GM19035 (cell line): ENCODE data around the gene ROR2.
"Not testable (repeated sequence)": the region's sequence is repeated elsewhere in the genome, so short reads cannot be mapped to it uniquely, and the experiment has no call there.

Experiments
- ATAC-seq: cut with Tn5 transposase; IDR thresholded peaks from one replicate; pipeline ENCODE4 v1.9.1; 2021; ENCODE audit not compliant: unreplicated experiment

The ROR2 gene

DNA sequence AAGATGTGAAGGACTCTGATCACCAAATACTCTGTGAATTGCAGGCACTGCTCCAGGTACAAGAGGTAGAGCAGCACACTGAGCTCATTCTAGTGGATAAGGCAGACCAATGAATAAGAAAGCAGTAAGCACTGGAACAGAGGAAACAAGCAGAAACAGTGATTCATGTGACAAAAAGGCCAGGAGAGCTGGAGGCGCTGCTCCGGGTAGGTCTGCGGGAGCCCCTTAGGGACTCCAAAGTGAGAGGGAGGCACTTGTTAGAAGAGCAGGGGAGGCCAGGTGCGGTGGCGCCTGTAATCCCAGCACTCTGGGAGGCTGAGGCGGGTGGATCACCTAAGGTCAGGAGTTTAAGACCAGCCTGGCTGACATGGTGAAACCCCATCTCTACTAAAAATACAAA is 294.8 kb downstream of the ROR2 start:
- no peak for ATAC-seq

DNA sequence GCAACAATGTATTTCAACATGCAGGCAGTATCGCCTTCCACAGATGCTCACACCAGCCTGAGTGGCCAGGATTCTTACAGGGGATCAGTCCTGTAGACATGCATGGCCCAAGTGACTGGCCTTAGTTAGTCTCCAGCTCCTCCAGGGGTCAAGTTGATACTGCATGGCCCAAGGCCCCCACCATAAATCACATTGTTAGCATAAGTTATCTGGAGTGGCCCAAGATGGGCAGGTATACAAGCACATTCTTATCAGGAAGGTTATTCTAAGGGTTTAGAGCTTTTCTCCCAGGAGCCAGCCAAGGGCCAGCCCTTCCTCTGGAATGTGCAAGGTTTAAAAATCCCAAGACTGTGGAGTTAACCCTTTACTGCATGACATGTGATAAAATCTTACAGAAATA is 295.5 kb downstream of the ROR2 start:
- ATAC-seq = no peak

DNA sequence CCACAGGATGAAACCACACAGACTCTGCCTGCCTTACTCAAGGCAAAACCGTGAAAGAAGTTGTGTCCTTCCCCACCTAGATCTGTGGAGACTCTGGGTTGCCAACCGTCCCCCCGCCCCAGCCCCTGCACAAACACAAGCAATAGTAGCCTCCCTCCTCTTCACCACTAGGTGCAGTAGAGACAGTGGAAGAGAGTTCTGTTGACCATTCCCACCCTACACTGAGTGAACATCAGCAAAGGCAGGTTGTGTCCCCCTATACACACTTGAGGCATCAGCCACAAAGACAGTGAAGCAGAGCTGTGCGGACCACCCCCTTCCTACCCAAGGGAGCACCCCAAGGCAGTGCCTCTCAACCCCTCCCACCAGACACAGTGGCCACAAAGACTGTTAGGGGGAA is 302.7 kb downstream of the ROR2 start:
- ATAC-seq = no peak

DNA sequence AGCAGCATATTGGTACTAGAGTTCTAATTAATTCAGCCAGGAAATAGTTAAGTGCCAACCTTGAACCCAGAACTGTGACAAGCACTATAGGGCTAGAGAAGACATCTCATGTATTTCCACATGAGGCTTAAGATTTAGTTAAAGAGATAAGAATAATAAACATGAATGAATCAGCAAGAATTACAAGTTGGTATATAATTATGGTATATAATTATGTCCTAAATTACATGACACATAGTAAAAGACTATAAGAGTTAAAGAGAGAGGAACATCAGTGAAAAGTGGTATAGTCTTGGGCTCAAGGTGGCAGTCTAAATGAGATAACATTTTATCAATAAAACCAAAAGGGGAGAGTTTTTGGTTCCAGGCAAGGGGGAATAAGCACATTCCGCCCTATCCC is 303.3 kb downstream of the ROR2 start:
- ATAC-seq = no peak

DNA sequence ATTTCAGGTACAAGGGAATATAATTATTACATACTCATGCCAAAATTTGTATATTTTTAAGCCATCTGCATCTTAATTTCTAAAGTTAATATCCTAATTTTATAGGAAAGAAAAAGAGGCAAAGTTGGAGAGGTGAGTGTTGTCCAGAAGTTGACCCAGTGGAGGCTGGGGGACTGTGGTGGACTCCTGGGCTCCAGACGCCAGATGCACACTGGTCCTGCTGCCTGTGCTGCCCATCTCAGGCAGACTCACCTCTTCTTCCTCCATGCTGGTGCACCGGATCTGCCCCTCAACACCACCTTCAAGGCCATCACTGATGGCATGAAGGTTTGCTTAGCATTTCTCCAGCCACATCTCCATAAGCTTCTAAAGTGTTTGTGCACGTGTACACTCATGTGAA is 305.6 kb downstream of the ROR2 start:
- ATAC-seq = no peak

DNA sequence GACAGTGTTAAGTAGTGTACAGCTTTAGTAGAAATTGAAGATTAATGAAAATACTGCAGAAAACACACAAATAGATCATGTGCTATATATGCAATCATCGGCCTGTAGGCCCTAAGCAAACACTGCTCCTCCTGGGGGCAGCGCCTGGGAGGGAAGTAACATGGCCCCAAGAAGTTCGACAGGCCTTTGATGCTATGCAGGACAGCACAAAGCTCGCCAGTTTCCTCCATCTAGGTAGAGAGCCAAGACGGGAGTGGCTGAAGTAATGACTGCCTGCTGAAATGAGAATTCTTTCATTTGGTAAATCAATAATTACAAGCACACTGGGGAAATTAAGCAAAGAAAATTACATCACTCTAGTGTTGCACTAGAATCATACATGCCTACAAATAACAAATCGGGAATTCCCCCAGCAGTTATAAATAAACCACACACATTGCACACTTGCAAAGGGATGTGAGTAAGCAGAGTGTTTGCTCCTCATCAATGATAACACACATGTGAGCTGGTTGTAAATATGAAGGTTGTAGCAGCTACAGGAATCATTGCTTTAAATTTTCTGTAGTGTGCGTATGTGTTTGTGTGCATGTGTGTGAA is 306.4 kb downstream of the ROR2 start:
- no peak for ATAC-seq

DNA sequence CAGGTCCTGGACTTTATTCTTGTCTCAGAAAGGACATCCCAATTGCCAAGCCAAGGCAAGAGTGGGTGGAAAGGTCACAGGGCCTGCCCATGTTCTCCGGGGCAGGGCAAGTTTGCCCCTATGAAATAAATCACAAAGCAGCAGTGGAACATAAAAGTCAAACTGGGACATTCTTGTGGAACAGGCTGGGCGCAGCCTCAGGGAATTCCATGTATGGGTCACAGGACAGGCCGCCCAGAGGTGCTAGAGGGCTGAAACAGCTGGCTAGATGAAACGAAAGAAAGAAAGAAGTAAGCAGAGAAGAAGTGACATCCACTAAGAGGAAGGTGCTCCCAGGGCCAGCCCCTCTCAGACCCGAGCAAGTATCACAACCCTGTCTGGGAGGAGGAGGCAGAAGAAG is 307.3 kb downstream of the ROR2 start:
- no peak for ATAC-seq

DNA sequence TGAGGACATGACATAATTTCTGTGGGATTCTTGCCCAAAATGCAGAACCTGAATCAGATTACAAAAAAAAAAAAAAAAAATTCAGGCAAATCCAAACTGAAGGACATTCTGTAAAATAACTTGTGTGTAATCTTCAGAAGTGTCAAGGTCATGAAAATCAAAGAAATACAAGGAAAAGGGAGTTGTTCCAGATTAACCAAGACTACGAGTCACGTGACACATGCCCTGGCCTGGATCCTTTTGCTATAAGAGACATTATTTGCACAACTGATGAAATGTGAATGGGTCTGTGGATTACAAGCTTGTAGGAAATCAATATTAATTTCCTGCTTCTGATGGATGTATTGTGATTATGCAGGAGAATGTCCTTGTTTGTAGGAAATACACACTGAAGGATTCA is 309.6 kb downstream of the ROR2 start:
- ATAC-seq = no peak

DNA sequence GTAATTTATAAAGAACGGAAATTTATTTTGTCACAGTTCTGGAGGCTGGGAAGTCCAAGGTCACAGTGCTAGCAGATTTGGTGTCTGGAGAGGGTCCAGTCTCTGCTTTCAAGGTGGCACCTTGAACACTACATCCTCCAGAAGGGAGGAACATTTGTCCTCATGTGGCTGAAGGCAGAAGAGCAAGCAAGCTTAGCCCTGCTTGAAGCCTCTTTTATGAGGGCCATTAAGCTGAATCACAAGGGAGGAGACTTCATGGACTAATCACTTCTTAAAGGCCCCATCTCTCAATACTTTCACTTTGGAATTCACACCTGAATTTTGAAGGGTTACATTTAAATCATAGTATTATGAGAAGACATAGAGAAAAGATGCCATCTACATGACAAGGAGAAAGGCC is 311.0 kb downstream of the ROR2 start:
- no peak for ATAC-seq

DNA sequence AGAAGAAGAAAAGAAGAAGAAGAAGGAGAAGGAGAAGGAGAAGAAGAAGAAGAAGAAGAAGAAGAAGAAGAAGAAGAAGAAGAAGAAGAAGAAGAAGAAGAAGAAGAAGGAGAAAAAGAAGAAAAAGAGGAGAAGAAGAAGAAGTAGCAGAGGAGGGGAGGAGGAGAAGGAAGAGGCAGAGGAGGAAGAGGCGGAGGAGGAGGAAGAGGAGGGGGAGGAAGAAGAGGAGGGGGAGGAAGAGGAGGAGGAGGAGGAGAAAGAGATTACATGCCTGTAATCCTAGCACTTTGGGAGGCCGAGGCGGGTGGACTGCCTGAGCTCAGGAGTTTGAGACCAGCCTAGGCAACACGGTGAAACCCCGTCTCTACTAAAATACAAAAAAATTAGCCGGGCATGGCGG is 315.2 kb downstream of the ROR2 start:
- not testable (repeated sequence) for ATAC-seq

DNA sequence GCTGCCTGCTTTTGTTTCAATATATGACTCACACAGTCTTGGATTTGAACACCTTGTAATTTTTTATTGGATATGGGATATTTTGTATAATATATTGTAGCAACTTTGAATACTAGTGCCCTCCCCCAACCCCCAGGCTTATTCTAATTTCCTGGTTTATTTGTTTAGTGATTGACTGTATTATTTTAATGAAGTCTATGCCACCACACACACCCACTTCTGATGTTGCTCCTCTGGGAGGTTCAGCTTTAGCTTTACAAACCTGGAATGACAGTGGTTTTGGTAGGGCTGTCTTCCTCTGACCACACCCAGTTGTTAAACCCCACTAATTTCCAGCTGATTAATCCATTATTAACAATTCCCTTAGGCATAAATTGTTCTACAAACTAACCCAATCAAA is 320.3 kb downstream of the ROR2 start:
- no peak for ATAC-seq

DNA sequence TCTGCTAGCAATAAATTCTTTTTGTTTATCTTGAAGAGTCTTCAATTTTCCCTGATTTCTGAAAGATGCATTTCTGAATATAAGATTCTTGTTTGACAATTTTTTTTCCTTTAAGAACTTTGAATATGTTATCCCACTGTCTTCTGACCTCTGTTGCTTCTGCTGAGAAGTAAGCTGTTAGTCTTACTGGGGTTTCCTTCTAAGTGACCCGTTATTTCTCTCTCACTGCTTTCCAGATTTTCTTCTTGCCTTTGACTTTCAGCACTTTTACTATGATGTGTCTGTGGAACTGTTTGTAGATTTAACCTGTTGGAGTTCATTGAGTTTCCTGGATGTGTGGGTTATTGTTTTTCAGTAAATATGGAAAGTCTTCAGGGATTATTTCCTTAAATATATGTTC is 321.1 kb downstream of the ROR2 start:
- no peak for ATAC-seq

DNA sequence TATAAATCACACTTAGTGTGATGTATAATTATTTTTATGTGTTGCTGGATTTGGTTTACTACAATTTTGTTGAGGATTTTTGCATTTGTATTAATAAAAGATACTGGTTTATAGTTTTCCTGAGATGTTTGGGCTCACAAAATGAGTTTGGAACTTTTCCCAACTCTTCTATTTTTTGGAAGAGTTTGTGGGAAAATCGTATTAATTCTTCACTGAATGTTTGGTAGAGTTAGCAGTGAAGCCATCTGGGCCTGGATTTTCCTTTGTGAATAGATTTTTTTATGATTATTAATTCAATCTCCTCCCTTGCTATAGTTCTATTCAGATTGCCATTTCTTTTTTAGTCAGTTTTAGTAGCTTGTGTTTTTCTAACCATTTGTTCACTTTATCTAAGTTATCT is 324.7 kb downstream of the ROR2 start:
- ATAC-seq = no peak

DNA sequence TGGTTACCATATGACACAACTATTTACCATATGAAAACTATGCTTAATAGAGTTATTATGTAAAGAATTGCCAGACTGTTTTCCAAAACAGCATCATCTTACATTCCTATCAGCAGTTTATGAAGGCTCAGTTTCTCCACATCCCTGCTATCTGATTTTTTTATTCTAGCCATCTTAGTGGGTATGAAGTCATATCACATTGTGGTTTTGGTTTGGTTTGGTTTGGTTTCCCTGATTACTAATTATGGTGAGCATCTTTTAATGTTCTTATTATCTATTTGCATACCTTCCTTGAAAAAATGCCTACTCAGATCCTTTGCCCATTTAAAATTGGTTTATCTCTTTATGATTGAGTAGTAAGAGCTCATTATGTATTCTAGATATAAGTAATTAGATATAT is 327.0 kb downstream of the ROR2 start:
- ATAC-seq = no peak

DNA sequence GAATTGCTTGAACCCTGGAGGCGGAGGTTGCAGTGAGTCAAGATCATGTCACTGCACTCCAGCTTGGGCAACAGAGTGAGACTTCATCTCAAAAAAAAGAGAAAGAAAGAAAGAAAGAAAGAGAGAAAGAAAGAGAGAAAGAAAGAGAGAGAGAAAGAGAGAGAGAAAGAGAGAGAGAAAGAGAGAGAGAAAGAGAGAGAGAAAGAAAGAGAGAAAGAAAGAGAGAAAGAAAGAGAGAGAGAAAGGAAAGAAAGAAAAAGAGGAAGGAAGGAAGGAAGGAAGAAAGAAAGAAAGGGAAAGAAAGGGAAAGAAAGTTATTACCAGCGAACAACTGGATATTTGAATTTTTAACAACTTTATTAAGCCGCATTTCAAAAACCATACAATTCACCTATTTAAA is 327.9 kb downstream of the ROR2 start:
- not testable (repeated sequence) for ATAC-seq

DNA sequence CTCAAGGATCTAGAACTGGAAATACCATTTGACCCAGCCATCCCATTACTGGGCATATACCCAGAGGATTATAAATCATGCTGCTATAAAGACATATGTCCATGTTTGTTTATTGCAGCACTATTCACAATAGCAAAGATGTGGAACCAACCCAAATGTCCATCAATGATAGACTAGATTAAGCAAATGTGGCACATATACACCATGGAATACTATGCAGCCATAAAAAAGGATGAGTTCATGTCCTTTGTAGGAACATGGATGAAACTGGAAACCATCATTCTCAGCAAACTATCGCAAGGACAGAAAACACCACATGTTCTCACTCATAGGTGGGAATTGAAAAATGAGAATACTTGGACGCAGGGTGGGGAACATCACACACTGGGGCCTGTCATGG is 336.0 kb downstream of the ROR2 start:
- not testable (repeated sequence) for ATAC-seq

DNA sequence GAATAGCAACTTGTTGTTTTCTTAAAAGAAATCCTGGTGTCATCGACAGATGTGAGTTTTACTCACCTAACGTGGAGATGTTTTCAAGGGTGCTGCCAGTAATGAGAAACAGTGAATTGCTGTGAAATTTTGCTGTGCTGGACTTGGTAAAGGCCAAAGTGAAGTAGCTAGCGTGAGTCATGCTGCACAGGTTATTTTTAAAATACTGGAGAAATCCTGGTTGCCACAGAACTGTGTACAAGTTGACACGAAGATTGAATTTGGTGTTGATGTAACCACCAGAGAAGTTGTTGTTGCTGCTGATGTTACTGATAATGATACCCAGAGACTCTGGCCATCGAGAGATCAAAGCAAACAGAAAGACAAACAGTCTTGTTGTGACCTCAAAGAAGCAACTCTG is 338.4 kb downstream of the ROR2 start:
- no peak for ATAC-seq

DNA sequence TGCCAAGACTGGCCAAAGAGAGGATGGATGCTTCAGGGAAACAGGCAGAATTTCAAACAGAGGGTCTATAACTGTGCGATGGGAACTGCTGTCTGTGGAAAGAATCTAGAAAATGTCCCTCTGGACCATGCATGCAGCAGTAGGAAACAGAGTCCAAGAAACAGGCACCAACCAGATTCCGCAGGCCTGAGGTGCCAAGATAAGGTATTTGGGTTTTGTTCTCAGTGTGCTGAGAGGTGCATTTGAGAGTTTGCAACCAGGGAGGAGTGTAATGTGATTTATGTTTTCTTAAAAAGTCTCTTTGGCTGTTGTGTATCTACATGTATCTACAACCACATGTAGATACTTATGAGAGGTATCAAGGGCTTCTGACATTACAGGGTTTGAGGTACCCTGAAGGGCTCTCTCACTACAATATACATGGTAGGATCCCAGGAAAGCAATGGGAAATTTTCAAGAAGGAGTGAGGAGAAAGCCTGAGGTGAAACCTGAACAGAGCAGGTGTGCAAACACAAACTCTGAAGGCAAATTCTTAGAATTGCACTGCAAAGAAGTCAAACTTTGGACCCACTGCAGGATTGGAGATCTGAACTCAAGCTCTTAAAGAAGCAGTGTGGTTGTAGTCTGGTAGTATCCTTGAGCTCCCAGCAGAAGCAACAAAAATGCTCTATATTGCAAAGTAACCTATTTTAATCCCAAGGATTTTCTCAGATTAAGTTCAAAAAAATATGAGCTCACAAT is 343.6 kb downstream of the ROR2 start:
- no peak for ATAC-seq

DNA sequence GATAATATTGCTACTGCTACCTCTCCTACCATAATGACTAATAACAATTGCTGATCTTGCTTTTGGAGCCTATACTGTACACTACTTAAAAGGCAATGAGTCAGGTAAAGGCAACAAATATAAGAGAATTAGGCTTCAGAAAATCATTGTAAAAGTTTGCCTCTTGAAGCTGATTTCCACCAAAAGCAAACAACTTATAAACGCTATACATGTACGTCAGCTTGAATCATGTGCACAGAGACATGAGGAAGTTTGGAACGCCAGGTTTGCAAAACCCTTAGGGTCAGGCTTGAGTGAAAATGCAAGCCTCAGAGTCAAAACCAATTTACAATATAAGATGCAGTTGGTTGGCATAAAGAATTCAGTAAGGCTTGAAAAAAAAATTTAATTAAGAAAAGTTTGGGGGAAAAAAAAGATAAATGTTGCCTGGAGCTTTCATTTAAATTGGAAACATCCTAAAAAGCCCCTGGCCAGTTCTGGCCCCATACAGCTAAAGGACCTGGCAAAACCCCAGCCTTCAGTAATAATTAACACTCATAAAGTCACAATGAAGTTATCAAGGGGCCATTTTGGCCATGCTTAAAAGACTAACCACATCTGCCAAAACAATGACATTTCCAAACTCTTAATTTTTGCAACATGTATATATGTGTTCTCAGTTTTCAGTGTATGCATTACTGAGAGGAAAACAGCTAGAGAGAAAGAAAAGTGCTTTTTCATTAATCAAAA is 345.4 kb downstream of the ROR2 start:
- no peak for ATAC-seq

DNA sequence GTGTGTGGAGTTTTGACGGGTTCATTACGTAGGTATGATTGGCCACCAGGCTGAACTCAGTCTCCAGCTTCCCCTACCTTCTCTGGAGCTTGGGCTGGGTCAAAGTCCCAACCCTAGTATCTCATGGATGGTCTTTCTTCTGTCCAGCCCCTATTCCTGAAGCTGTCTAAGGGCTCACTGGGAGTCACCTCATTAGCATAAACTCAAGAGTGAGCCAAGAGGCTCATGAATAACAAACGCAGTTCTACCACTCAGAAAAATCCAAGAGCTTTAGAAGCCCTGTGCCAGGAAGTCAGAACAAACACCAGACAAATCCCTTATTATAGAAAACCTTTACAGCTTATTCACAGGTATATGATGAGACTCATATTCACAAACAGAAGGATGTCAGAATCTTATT is 346.1 kb downstream of the ROR2 start:
- ATAC-seq = no peak

DNA sequence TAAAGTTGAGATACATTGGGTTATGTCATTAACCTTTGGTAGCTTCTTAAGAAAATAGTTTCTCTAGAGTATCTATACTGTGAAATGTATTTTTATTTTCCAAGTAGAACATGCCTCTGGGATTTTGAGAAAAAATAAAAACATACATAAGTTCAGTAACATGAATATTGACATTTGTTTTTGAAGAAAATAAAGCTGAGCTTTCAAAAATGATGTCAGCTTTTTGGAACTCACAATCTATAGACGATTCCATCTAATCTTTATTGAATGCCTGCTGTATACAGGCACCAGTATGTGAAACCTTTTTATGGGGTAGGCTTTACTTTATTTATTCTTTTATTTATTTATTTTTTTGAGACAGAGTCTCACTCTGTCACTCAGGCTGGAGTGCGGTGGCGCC is 350.5 kb downstream of the ROR2 start:
- no peak for ATAC-seq

DNA sequence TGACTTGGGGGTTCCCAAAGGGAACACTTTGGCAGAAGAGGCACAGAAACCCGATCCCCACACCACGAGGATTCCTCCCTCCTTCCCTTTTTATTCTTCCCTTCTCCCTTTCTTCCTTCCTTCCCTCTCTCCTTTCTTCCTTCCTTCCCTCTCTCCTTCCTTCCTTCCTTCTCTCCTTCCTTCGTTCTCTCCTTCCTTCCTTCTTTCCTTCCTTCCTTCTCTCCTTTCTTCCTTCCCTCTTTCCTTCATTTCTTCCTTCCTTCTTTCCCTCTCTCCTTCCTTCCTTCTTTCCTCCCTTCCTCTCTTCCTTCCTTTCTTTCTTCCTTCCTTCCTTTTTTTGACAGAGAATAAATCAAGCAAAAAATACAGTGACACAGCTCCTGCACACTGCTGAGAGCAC is 358.4 kb downstream of the ROR2 start:
- no peak for ATAC-seq
